Endothelial cell of umbilical vein (primary cell): Measurements from ENCODE around the gene R3HDM2.

Experiments used
- CTCF ChIP-seq, 2 donors: IDR thresholded peaks; 1 replicate in 1 of 2; 2 replicates in 1 of 2; pipeline ENCODE4 v1.5.1; 2011; ENCODE audit warnings: low read length in 2 of 2, mild to moderate bottlenecking in 2 of 2, moderate library complexity in 2 of 2, control low read depth in 1 of 2, inconsistent platforms in 1 of 2, low read depth in 1 of 2; ENCODE audit not compliant: insufficient read depth in 1 of 2; ENCODE audit errors: extremely low read depth in 1 of 2
- EZH2 ChIP-seq: IDR thresholded peaks from 2 replicates; pipeline ENCODE4 v1.6.1; 2012; ENCODE audit warnings: borderline replicate concordance, low read depth, mild to moderate bottlenecking, moderate library complexity, low read length, inconsistent platforms; ENCODE audit not compliant: severe bottlenecking
- POLR2AphosphoS5 ChIP-seq: IDR thresholded peaks from 2 replicates; pipeline ENCODE4 v1.6.1; 2012; ENCODE audit warnings: low read depth, mild to moderate bottlenecking, control low read depth, low read length, moderate library complexity; ENCODE audit not compliant: insufficient read depth

DNA sequence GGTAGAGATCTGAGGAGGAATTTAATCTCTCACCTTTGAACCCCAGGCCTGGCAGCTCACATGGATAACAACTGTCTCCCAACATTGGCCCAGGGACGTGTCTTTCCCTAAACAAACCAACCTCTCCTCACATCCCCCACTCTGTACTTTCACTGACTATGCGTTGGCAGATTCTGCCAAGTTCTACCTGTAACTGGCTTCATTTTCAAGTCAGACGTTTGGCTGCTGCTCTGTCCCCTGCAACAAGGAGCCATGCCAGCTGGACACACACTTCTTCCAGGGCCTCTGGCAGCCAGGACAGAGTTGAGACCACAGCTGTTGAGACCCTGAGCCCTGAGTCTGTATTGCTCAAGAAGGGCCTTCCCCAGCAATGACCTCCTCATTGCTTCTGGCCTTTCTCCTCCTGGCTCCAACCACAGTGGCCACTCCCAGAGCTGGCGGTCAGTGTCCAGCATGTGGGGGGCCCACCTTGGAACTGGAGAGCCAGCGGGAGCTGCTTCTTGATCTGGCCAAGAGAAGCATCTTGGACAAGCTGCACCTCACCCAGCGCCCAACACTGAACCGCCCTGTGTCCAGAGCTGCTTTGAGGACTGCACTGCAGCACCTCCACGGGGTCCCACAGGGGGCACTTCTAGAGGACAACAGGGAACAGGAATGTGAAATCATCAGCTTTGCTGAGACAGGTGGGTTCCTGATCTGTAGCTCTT is 3.8 kb upstream of the R3HDM2 start, which contains the start of gene INHBC:
- TF ChIP-seq POLR2AphosphoS5, result no peak
- no peak for TF ChIP-seq CTCF (IDR thresholded peaks at IDR 0.05; ENCODE audit: extremely low read depth in 1 of 2, insufficient read depth in 1 of 2, low read depth in 1 of 2, low read length in 2 of 2)
- no peak for TF ChIP-seq EZH2
